Renal cortical epithelial cell (primary cell): ENCODE results near the gene DLK2. TPM values are rescaled to one million over a fixed set of nuclear protein-coding genes. Genes with fewer than 3 reads are reported as not detected.
"Not testable (repeated sequence)": the region's sequence is repeated elsewhere in the genome, so short reads cannot be mapped to it uniquely, and the experiment has no call there.

Source experiments
- DNase-seq: peaks from one replicate; pipeline ENCODE4 v3.0.0-alpha.2; 2011; ENCODE audit warnings: low read depth
- total RNA-seq: library from RNA; depleted of rRNA; stranded (reverse); fragments of >200 nt; gene quantifications from 2 replicates; pipeline ENCODE4 v1.2.3, GENCODE V29; 2014

The DLK2 gene
- total RNA-seq, 1 donor from 2014 or later: 1.3 TPM

- no peak for DNase-seq
These were observed 28.4 kb downstream of the DLK2 start for GRCh38 chr6:43426928-43427405.

- not testable (repeated sequence) for DNase-seq
These were observed 30.3 kb downstream of the DLK2 start for GRCh38 chr6:43425083-43425482.

GRCh38 chr6:43421831-43422230 lies 33.5 kb downstream of the DLK2 start:
- DNase-seq: no peak

- DNase-seq: no peak
These were observed 35.2 kb downstream of the DLK2 start for GRCh38 chr6:43420012-43420709.

- DNase-seq: no peak
These were observed 38.4 kb downstream of the DLK2 start for GRCh38 chr6:43416935-43417334.

- not testable (repeated sequence) for DNase-seq
These were observed 40.1 kb downstream of the DLK2 start for GRCh38 chr6:43415275-43415674.

GRCh38 chr6:43413002-43413401 lies 42.3 kb downstream of the DLK2 start:
- DNase-seq: no peak

GRCh38 chr6:43412541-43412940 lies 42.8 kb downstream of the DLK2 start:
- no peak for DNase-seq

- DNase-seq: not testable (repeated sequence)
These were observed 44.6 kb downstream of the DLK2 start for GRCh38 chr6:43410776-43411175.

GRCh38 chr6:43408259-43408658 lies 47.1 kb downstream of the DLK2 start:
- DNase-seq: no peak

GRCh38 chr6:43407296-43407695 lies 48.1 kb downstream of the DLK2 start:
- DNase-seq: no peak

GRCh38 chr6:43405354-43405753 lies 50.0 kb downstream of the DLK2 start:
- DNase-seq: peak; percentile 71

- no peak for DNase-seq
These were observed 52.5 kb downstream of the DLK2 start for GRCh38 chr6:43402820-43403219.

- DNase-seq: no peak
These were observed 53.6 kb downstream of the DLK2 start for GRCh38 chr6:43401730-43402129.

Other genes starting within 250 kb of the DLK2 start
- gene DNPH1, start 226.1 kb downstream of the DLK2 start, total RNA-seq: 37.1 and 81.6 TPM in 2 replicates
- 0.10 TPM in 1 of 2 replicates, not detected in the other for gene TTBK1, start 212.1 kb downstream of the DLK2 start, total RNA-seq
- gene SLC22A7, start 157.3 kb downstream of the DLK2 start, total RNA-seq: not detected in 2 replicates
- 0.25 TPM in 1 of 2 replicates, not detected in the other for gene CRIP3, start 146.7 kb downstream of the DLK2 start, total RNA-seq
- 3.8 and 11.6 TPM in 2 replicates for gene ZNF318, start 85.9 kb downstream of the DLK2 start, total RNA-seq
- 13.0 and 19.1 TPM in 2 replicates for gene ABCC10, start 28.0 kb downstream of the DLK2 start, total RNA-seq
- 6.4 and 19.6 TPM in 2 replicates for gene TJAP1, start 22.0 kb upstream of the DLK2 start, total RNA-seq
- 0.35 and 1.1 TPM in 2 replicates for gene LRRC73, start 54.8 kb upstream of the DLK2 start, total RNA-seq
- gene YIPF3, start 61.4 kb upstream of the DLK2 start, total RNA-seq: 114 and 161 TPM in 2 replicates
- 36.1 and 49.0 TPM in 2 replicates for gene POLR1C, start 61.5 kb upstream of the DLK2 start, total RNA-seq
- gene XPO5, start 120.5 kb upstream of the DLK2 start, total RNA-seq: 39.8 and 49.1 TPM in 2 replicates
- 33.0 and 47.8 TPM in 2 replicates for gene POLH, start 120.6 kb upstream of the DLK2 start, total RNA-seq
- 46.0 and 53.2 TPM in 2 replicates for gene GTPBP2, start 173.7 kb upstream of the DLK2 start, total RNA-seq
- gene MAD2L1BP, start 180.3 kb upstream of the DLK2 start, total RNA-seq: 49.7 and 91.3 TPM in 2 replicates
- gene RSPH9, start 189.5 kb upstream of the DLK2 start, total RNA-seq: 0.17 and 0.35 TPM in 2 replicates
- 35.5 and 62.0 TPM in 2 replicates for gene MRPS18A, start 232.2 kb upstream of the DLK2 start, total RNA-seq